RWPE2 (cell line): ENCODE results near the gene UBE2O.
A peak's percentile ranks its signal among the peaks of the same experiment; 100 is the strongest.

Experiments
- ATAC-seq: fragments of 200-7000 bp; cut with Tn5 transposase; 3 replicates; pipeline ENCODE4 v1.9.1; 2021; ENCODE audit warnings: low read depth
- DNase-seq: peaks from one replicate; pipeline ENCODE4 v3.0.0-alpha.2; 2020; ENCODE audit warnings: low spot score
- H3K27ac ChIP-seq: fragments of 450-650 bp; 2 replicates; pipeline ENCODE4 v1.5.1; 2017; ENCODE audit warnings: mild to moderate bottlenecking; ENCODE audit not compliant: poor library complexity, severe bottlenecking
- H3K27me3 ChIP-seq: fragments of 250-450 bp; sonication (Bioruptor Pico); 2 replicates; pipeline ENCODE4 v1.5.1; 2021; ENCODE audit warnings: mild to moderate bottlenecking, moderate library complexity; ENCODE audit not compliant: insufficient read depth, poor library complexity, severe bottlenecking
- H3K36me3 ChIP-seq: fragments of 250-450 bp; sonication (Bioruptor Pico); 2 replicates; pipeline ENCODE4 v1.5.1; 2020; ENCODE audit warnings: low read depth, mild to moderate bottlenecking, moderate library complexity
- H3K4me1 ChIP-seq: fragments of 250-450 bp; sonication (Bioruptor Pico); 2 replicates; pipeline ENCODE4 v1.5.1; 2021; ENCODE audit warnings: mild to moderate bottlenecking, moderate library complexity; ENCODE audit not compliant: insufficient read depth, poor library complexity, severe bottlenecking
- H3K4me3 ChIP-seq: fragments of 250-450 bp; sonication (Bioruptor Pico); 2 replicates; pipeline ENCODE4 v1.5.1; 2021; ENCODE audit warnings: mild to moderate bottlenecking, moderate library complexity; ENCODE audit not compliant: severe bottlenecking
- H3K9me3 ChIP-seq: fragments of 250-450 bp; sonication (Bioruptor Pico); 2 replicates; pipeline ENCODE4 v1.5.1; 2021; ENCODE audit warnings: mild to moderate bottlenecking, moderate library complexity; ENCODE audit not compliant: severe bottlenecking
- TF ChIP-seq, protein P1 (sequence below): fragments of 450-650 bp; IDR thresholded peaks from one replicate; pipeline ENCODE4 v1.5.1; 2017; ENCODE audit warnings: mild to moderate bottlenecking, moderate library complexity; ENCODE audit not compliant: poor library complexity, severe bottlenecking

The UBE2O gene

DNA sequence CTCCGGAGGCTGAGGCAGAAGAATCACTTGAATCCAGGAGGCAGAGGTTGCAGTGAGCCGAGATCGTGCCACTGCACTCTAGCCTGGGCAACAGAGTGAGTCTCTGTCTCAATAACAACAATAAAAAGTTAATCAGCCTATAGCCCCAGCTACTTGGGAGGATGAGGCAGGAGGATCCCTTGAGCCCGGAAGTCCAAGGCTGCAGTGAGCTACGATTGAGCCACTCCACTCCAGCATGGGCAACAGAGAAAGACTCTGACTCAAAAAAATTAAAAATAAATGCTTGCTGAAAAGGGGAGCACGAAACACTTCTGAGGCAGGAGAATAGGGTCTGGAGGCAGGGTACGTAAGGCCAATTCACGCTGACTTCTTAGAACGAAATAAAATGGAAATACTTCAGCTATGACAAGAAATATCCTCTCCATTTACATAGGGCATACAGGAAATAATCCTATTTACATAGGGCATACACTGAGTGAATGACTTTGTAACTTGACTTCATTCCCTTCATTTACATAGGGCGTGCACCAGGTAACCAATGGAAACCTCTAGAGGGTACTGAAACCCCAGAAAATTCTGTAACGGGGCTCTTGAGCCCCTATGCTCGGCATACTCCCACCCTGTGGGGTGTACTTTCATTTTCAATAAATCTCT lies 96.0 kb downstream of the UBE2O start:
- Histone ChIP-seq H3K36me3 (no peaks in the 10 kb centered on the region), H3K4me1 (peaks cover 17% of the 10 kb centered on the region), H3K27me3 (no peaks in the 10 kb centered on the region), H3K9me3 (no peaks in the 10 kb centered on the region), H3K4me3 (no peak overlapping the region), H3K27ac (no peak overlapping the region)
- no peak for ATAC-seq
- TF ChIP-seq, protein P1, sequence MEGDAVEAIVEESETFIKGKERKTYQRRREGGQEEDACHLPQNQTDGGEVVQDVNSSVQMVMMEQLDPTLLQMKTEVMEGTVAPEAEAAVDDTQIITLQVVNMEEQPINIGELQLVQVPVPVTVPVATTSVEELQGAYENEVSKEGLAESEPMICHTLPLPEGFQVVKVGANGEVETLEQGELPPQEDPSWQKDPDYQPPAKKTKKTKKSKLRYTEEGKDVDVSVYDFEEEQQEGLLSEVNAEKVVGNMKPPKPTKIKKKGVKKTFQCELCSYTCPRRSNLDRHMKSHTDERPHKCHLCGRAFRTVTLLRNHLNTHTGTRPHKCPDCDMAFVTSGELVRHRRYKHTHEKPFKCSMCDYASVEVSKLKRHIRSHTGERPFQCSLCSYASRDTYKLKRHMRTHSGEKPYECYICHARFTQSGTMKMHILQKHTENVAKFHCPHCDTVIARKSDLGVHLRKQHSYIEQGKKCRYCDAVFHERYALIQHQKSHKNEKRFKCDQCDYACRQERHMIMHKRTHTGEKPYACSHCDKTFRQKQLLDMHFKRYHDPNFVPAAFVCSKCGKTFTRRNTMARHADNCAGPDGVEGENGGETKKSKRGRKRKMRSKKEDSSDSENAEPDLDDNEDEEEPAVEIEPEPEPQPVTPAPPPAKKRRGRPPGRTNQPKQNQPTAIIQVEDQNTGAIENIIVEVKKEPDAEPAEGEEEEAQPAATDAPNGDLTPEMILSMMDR, result no peak
- peak; percentile 6 for DNase-seq

DNA sequence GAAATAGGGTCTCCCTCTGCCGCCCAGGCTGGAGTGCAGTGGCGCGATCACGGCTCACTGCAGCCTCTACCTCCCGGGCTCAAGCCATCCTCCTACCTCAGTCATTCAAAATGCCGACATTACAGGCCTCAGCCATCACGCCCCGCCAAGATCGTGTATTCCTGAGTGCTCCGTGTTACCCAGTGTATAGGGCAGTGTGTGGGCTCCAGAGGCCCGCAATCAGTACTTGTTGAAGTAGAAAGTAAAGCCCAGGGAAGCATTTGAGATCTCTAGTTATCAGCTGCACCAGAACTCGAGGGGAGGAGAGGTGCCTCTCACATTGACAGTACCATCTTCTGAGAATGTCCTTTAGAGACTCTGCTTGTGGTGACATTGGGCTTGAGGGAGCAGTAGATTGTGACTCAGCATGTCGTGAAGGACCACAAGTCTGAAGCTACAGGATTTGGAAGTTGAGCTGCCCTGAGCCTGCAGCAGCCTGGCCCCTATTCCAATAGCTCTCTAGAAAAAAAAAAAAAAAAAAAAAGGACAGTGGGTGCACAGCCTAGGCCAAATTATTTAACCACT lies 98.1 kb downstream of the UBE2O start:
- no peaks in the 10 kb centered on the region for H3K9me3 ChIP-seq
- DNase-seq, result peak; percentile 29
- H3K27me3 ChIP-seq, result no peaks in the 10 kb centered on the region
- H3K4me3 ChIP-seq, result no peak overlapping the region
- peaks cover 5% of the 10 kb centered on the region; the same call in 1 of the 2 replicates for H3K36me3 ChIP-seq
- TF ChIP-seq, protein P1, result no peak
- H3K4me1 ChIP-seq, result peaks cover 10% of the 10 kb centered on the region
- no peak for ATAC-seq
- peak overlapping the region; percentile 67 for H3K27ac ChIP-seq

DNA sequence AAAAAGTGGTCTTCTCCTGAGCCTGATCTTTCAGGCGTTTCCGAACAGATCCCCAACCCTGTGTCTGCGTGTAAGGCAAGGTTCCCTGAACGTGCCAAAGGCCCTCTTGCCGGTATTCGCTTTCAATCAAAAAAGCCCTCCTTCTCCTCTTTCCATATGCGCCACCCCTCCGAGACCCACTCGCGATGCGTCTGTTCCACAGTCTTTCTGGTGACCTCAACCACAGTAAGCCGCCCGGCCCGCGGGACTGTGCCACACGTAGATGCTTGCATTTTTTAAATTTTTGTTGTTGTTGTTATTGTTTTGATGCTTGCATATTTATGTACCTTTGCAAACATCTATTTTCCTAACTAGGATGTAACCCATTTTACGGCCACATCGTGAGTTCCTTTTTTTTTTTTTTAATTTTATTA lies 98.6 kb downstream of the UBE2O start:
- Histone ChIP-seq H3K27me3 (no peaks in the 10 kb centered on the region), H3K4me3 (peak overlapping the region; percentile 74), H3K4me1 (peaks cover 10% of the 10 kb centered on the region), H3K36me3 (peaks cover 5% of the 10 kb centered on the region; the same call in 1 of the 2 replicates), H3K9me3 (no peaks in the 10 kb centered on the region), H3K27ac (peak overlapping the region; percentile 67)
- TF ChIP-seq, protein P1, result no peak
- ATAC-seq, result no peak; the same call in 2 of the 3 replicates
- DNase-seq, result peak; percentile 56

DNA sequence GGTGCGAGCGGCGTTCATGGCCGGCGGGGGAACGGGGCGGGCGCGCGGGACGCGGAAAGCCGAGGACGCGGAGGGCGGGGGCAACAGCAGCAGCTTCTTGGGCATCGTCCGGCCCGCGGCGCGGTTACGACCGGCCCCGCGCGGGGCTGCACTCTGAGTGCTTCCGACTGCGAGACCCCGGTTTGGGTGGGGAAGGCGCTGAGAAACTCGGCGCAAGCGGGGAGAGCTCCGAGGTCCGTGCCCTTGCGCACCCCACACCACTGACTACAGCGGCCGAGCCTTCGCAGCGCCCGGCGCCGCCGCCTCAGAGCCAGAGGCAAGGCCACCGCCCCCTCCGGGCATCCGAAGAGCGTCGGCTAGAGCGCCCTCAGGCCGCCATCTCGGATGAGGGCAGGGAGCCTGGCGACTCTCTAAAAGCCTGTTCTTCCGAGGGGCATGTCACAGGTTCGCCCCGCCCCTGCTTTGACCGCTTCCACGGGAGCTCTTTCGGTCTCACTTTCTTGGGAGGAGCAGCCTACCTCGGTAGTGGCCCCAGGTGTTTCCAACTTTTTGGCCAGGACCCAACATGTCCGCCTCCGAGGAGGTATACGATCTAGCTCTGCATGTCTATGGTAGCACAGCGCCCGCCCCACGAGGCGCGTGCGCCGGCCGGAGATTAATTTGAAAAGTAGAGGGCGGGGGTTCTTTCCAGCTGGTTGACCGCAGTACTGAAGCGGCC lies 99.2 kb downstream of the UBE2O start, which contains the start of gene PRPSAP1:
TSS of gene PRPSAP1 (minus strand) at position 318 of the 718 bp plus-strand sequence. CDS start at position 105, 213 bp downstream.
- DNase-seq (peak; percentile 91), ATAC-seq (peak; percentile 92)
- H3K27me3 ChIP-seq, result no peaks in the 10 kb centered on the region
- TF ChIP-seq, protein P1, result no peak
- peak within 1 kb of the TSS; percentile 67 for H3K27ac ChIP-seq
- H3K36me3 ChIP-seq, result peaks cover 6% of the 10 kb centered on the region
- H3K4me1 ChIP-seq, result peaks cover 10% of the 10 kb centered on the region
- no peaks in the 10 kb centered on the region for H3K9me3 ChIP-seq
- H3K4me3 ChIP-seq, result peak within 1 kb of the TSS; percentile 74
